Activated B cell treated with CpG ODN at 0.5 μM for 24 hours (primary cell): ENCODE measurements around the gene TIMM23B. TPM values are rescaled to one million over a fixed set of nuclear protein-coding genes. Genes with fewer than 3 reads are reported as not detected.
"Not testable (repeated sequence)": the region's sequence is repeated elsewhere in the genome, so short reads cannot be mapped to it uniquely, and the experiment has no call there.

ENCODE experiments used
- ATAC-seq: fragments of 200-7000 bp; cut with Tn5 transposase; one replicate; pipeline ENCODE4 v1.10.0; 2021; ENCODE audit warnings: low read depth, mild to moderate bottlenecking, moderate library complexity
- CTCF ChIA-PET: fragments of 350-600 bp; sonication (Branson Sonifier 250); formaldehyde crosslinking; loops from one replicate; lab custom pipeline; 2021; ENCODE audit warnings: antibody characterized with exemption; lab: Charles Lee
- POLR2A ChIA-PET: fragments of 350-600 bp; sonication (Branson Sonifier 250); formaldehyde crosslinking; loops from one replicate; lab custom pipeline; 2021; ENCODE audit warnings: antibody characterized with exemption; lab: Charles Lee
- DNase-seq: peaks from one replicate; pipeline ENCODE4 v3.0.0; 2022
- H3K27ac Mint-ChIP-seq: one replicate; pipeline ENCODE4 v1.8.0; 2020; ENCODE audit warnings: mixed read lengths
- H3K27me3 Mint-ChIP-seq: one replicate; pipeline ENCODE4 v1.8.0; 2021; ENCODE audit warnings: mixed read lengths
- H3K36me3 Mint-ChIP-seq: one replicate; pipeline ENCODE4 v1.8.0; 2021; ENCODE audit warnings: low read depth, mixed read lengths
- H3K4me1 Mint-ChIP-seq: one replicate; pipeline ENCODE4 v1.8.0; 2021; ENCODE audit warnings: mixed read lengths
- H3K4me3 Mint-ChIP-seq: one replicate; pipeline ENCODE4 v1.8.0; 2020; ENCODE audit warnings: mild to moderate bottlenecking, mixed read lengths
- H3K9me3 Mint-ChIP-seq: one replicate; pipeline ENCODE4 v1.8.0; 2020; ENCODE audit warnings: mixed read lengths
- CTCF ChIP-seq: fragments of 200-600 bp; IDR thresholded peaks from one replicate; pipeline ENCODE4 v1.8.0; 2022; ENCODE audit warnings: antibody characterized with exemption, mild to moderate bottlenecking
- intact Hi-C: fragments of 100-400 bp; cut with micrococcal nuclease; formaldehyde crosslinking; loops from one replicate; pipeline ENCODE4 v1.15.1; 2024
- total RNA-seq: library from RNA; stranded (reverse); gene quantifications from 2 replicates; pipeline ENCODE4 v1.2.3, GENCODE V29; 2022

The TIMM23B gene
- total RNA-seq, 1 donor from 2014 or later = 33.3 TPM

GRCh38 chr10:49988376-49988775 is 46.5 kb downstream of the TIMM23B start, which contains the start of gene AGAP6:
Gene AGAP6 (plus strand): TSS chr10:49988406. CDS start chr10:49988716, 310 bp downstream.
- H3K9me3 Mint-ChIP-seq, CTCF ChIA-PET, H3K27me3 Mint-ChIP-seq, DNase-seq, H3K4me3 Mint-ChIP-seq, intact Hi-C loops, ATAC-seq, POLR2A ChIA-PET, H3K4me1 Mint-ChIP-seq, H3K27ac Mint-ChIP-seq: not testable (repeated sequence)
- peaks cover 16% of the 10 kb centered on the region for H3K36me3 Mint-ChIP-seq

- peaks cover 16% of the 10 kb centered on the region for H3K36me3 Mint-ChIP-seq
- intact Hi-C loops, CTCF ChIA-PET, H3K27me3 Mint-ChIP-seq, POLR2A ChIA-PET, H3K4me3 Mint-ChIP-seq, H3K4me1 Mint-ChIP-seq, H3K27ac Mint-ChIP-seq, H3K9me3 Mint-ChIP-seq, DNase-seq, ATAC-seq: not testable (repeated sequence)
Measured at GRCh38 chr10:49995321-49995720, 53.5 kb downstream of the TIMM23B start.

- intact Hi-C loops, CTCF ChIA-PET, H3K27me3 Mint-ChIP-seq, H3K4me3 Mint-ChIP-seq, H3K36me3 Mint-ChIP-seq, H3K4me1 Mint-ChIP-seq, POLR2A ChIA-PET, DNase-seq, H3K9me3 Mint-ChIP-seq, H3K27ac Mint-ChIP-seq, ATAC-seq: not testable (repeated sequence)
Measured at GRCh38 chr10:50014024-50014423, 72.2 kb downstream of the TIMM23B start.

- H3K27me3 Mint-ChIP-seq, ATAC-seq, H3K36me3 Mint-ChIP-seq, POLR2A ChIA-PET, H3K4me1 Mint-ChIP-seq, intact Hi-C loops, DNase-seq, CTCF ChIA-PET, H3K4me3 Mint-ChIP-seq, H3K27ac Mint-ChIP-seq, H3K9me3 Mint-ChIP-seq: not testable (repeated sequence)
Measured at GRCh38 chr10:50015596-50016220, 73.9 kb downstream of the TIMM23B start.

- H3K4me1 Mint-ChIP-seq, POLR2A ChIA-PET, H3K27ac Mint-ChIP-seq, ATAC-seq, H3K4me3 Mint-ChIP-seq, intact Hi-C loops, H3K9me3 Mint-ChIP-seq, CTCF ChIA-PET, H3K27me3 Mint-ChIP-seq, DNase-seq, H3K36me3 Mint-ChIP-seq: not testable (repeated sequence)
Measured at GRCh38 chr10:50016926-50017325, 75.1 kb downstream of the TIMM23B start.

GRCh38 chr10:50017646-50018045 is 75.8 kb downstream of the TIMM23B start:
- H3K27me3 Mint-ChIP-seq, intact Hi-C loops, H3K4me3 Mint-ChIP-seq, H3K36me3 Mint-ChIP-seq, CTCF ChIA-PET, ATAC-seq, DNase-seq, POLR2A ChIA-PET, H3K4me1 Mint-ChIP-seq, H3K27ac Mint-ChIP-seq, H3K9me3 Mint-ChIP-seq: not testable (repeated sequence)

DNA sequence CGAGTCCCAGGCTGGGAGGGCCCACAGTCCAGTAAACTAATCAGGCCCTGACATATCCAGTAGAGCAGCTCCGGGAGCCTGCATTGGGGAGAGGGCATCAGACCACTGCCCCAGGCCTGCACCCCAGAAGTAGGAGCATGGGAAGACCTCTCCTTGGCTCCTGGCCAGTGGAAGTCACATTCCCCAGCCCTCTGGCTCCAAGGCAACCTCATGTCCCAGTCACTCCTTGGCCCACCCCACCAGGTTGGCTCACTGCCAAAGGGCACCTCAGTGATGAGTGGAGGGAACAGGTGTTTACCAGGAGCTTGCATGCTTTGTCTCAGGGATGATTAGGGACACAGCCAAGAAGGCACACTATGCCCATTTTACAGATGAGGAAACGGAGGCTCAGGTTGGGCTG is 77.4 kb downstream of the TIMM23B start:
- intact Hi-C loops, ATAC-seq, H3K9me3 Mint-ChIP-seq, H3K27ac Mint-ChIP-seq, CTCF ChIA-PET, H3K4me1 Mint-ChIP-seq, DNase-seq, H3K27me3 Mint-ChIP-seq, H3K4me3 Mint-ChIP-seq, POLR2A ChIA-PET, H3K36me3 Mint-ChIP-seq: not testable (repeated sequence)

GRCh38 chr10:50020451-50021024 is 78.7 kb downstream of the TIMM23B start:
- CTCF ChIA-PET, H3K4me1 Mint-ChIP-seq, DNase-seq, ATAC-seq, H3K36me3 Mint-ChIP-seq, POLR2A ChIA-PET, H3K9me3 Mint-ChIP-seq, H3K27me3 Mint-ChIP-seq, H3K27ac Mint-ChIP-seq, H3K4me3 Mint-ChIP-seq, intact Hi-C loops: not testable (repeated sequence)

DNA sequence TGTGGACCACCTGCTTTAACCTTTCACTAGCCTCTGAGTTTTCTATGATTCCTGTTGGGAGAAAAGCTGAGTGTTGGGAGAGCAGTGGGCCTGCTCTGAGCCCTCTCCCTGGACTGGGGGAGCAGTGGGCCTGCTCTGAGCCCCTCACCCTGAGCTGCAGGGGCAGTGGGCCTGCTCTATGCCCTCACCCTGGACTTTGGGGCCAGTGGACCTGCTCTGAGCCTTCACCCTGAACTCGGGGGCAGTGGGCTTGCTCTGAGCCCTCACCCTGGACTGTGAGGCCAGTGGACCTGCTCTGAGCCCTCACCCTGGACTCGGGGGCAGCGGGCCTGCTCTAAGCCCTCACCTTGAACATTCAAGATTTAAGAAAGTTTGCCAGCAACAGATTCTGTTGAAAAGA is 79.8 kb downstream of the TIMM23B start:
- peaks cover 15% of the 10 kb centered on the region for H3K27me3 Mint-ChIP-seq
- H3K9me3 Mint-ChIP-seq = no peaks in the 10 kb centered on the region
- ATAC-seq = no peak
- no peak for TF ChIP-seq CTCF
- no peak overlapping the region for H3K27ac Mint-ChIP-seq
- POLR2A ChIA-PET = no interaction called here
- H3K4me3 Mint-ChIP-seq = no peak overlapping the region
- no peaks in the 10 kb centered on the region for H3K4me1 Mint-ChIP-seq
- H3K36me3 Mint-ChIP-seq = no peaks in the 10 kb centered on the region
- CTCF ChIA-PET = no interaction called here
- DNase-seq = no peak
- intact Hi-C loops = no loop called here
